Fibroblast of peridontal ligament (primary cell): ENCODE data around the gene MAPKAP1.
"Not testable (repeated sequence)": the region's sequence is repeated elsewhere in the genome, so short reads cannot be mapped to it uniquely, and the experiment has no call there.

ENCODE experiments used
- DNase-seq: peaks from one replicate; pipeline ENCODE4 v3.0.0-alpha.2; 2010; ENCODE audit errors: extremely low read depth

Gene MAPKAP1

GRCh38 chr9:125566051-125566450, 141.0 kb downstream of the MAPKAP1 start:
- not testable (repeated sequence) for DNase-seq

GRCh38 chr9:125565126-125565525, 141.9 kb downstream of the MAPKAP1 start:
- no peak for DNase-seq

- DNase-seq: no peak
Observed at GRCh38 chr9:125564631-125565030, 142.4 kb downstream of the MAPKAP1 start.

GRCh38 chr9:125561509-125562148, 145.4 kb downstream of the MAPKAP1 start:
- peak; percentile 41 for DNase-seq

- DNase-seq: no peak
Observed at GRCh38 chr9:125559894-125560293, 147.1 kb downstream of the MAPKAP1 start.

GRCh38 chr9:125559194-125559593, 147.8 kb downstream of the MAPKAP1 start:
- DNase-seq: no peak

- DNase-seq: peak; percentile 85
Observed at GRCh38 chr9:125558453-125559092, 148.4 kb downstream of the MAPKAP1 start.

- DNase-seq: no peak
Observed at GRCh38 chr9:125556046-125556721, 150.8 kb downstream of the MAPKAP1 start.

GRCh38 chr9:125554726-125555125, 152.3 kb downstream of the MAPKAP1 start:
- no peak for DNase-seq

GRCh38 chr9:125551781-125552180, 155.2 kb downstream of the MAPKAP1 start:
- no peak for DNase-seq

GRCh38 chr9:125549891-125550885, 156.8 kb downstream of the MAPKAP1 start:
- peak; percentile 21 for DNase-seq

- DNase-seq: peak; percentile 98
Observed at GRCh38 chr9:125549465-125549871, 157.5 kb downstream of the MAPKAP1 start.

GRCh38 chr9:125549039-125549438, 158.0 kb downstream of the MAPKAP1 start:
- DNase-seq: no peak

- DNase-seq: no peak
Observed at GRCh38 chr9:125548141-125548540, 158.9 kb downstream of the MAPKAP1 start.

GRCh38 chr9:125547368-125547767, 159.6 kb downstream of the MAPKAP1 start:
- DNase-seq: no peak

GRCh38 chr9:125545845-125546244, 161.2 kb downstream of the MAPKAP1 start:
- DNase-seq: no peak

- peak; percentile 97 for DNase-seq
Observed at GRCh38 chr9:125544988-125545651, 161.9 kb downstream of the MAPKAP1 start.

- no peak for DNase-seq
Observed at GRCh38 chr9:125544484-125544883, 162.5 kb downstream of the MAPKAP1 start.

GRCh38 chr9:125541840-125542243, 165.2 kb downstream of the MAPKAP1 start:
- no peak for DNase-seq

- no peak for DNase-seq
Observed at GRCh38 chr9:125540497-125540896, 166.5 kb downstream of the MAPKAP1 start.

- peak; percentile 94 for DNase-seq
Observed at GRCh38 chr9:125538092-125538473, 168.9 kb downstream of the MAPKAP1 start.
